HCT116 (cell line): Measurements from ENCODE around the gene ATP7B.

Experiments
- ATF3 ChIP-seq: IDR thresholded peaks from 2 replicates; pipeline ENCODE4 v1.6.1; 2012
- ELF1 ChIP-seq: IDR thresholded peaks from 2 replicates; pipeline ENCODE4 v1.6.1; 2012; ENCODE audit warnings: low read depth, borderline replicate concordance
- FOSL1 ChIP-seq: IDR thresholded peaks from 2 replicates; pipeline ENCODE4 v1.6.1; 2012; ENCODE audit warnings: low read depth
- POLR2A ChIP-seq: IDR thresholded peaks from 2 replicates; pipeline ENCODE4 v1.7.0; 2011; ENCODE audit warnings: borderline replicate concordance; ENCODE audit not compliant: insufficient read depth, insufficient read length; ENCODE audit errors: extremely low read depth
- POLR2AphosphoS5 ChIP-seq: IDR thresholded peaks from 2 replicates; pipeline ENCODE4 v1.6.1; 2011; ENCODE audit warnings: mild to moderate bottlenecking, low read depth, low read length, moderate library complexity
- RAD21 ChIP-seq: IDR thresholded peaks from 2 replicates; pipeline ENCODE4 v1.6.1; 2012; ENCODE audit warnings: low read depth, mild to moderate bottlenecking
- REST ChIP-seq: IDR thresholded peaks from 2 replicates; pipeline ENCODE4 v1.6.1; 2012; ENCODE audit warnings: low read depth
- SIN3A ChIP-seq: IDR thresholded peaks from 2 replicates; pipeline ENCODE4 v1.6.1; 2012; ENCODE audit warnings: low read depth
- TCF7L2 ChIP-seq: IDR thresholded peaks from 2 replicates; pipeline ENCODE4 v1.7.0; 2011; ENCODE audit warnings: borderline replicate concordance, inconsistent platforms; ENCODE audit not compliant: insufficient read depth, insufficient read length; ENCODE audit errors: extremely low read depth
- YY1 ChIP-seq: IDR thresholded peaks from 2 replicates; pipeline ENCODE4 v1.6.1; 2011; ENCODE audit warnings: low read length, low read depth, moderate library complexity, mild to moderate bottlenecking; ENCODE audit not compliant: insufficient replicate concordance; ENCODE audit errors: extremely low read depth
- ZFX ChIP-seq: fragments of 450-650 bp; IDR thresholded peaks from 2 replicates; pipeline ENCODE4 v1.6.1; 2017
- TF ChIP-seq, protein P1 (sequence below), 3 experiments: fragments of 200-600 bp in 1 of 3; sonication (generic) in 1 of 3; IDR thresholded peaks in 2 of 3; conservative IDR thresholded peaks in 1 of 3; 2 replicates each; pipeline ENCODE4 v1.5.1; 2012 to 2017; ENCODE audit warnings: low read depth in 2 of 3, low read length in 2 of 3, antibody characterized with exemption in 1 of 3, borderline replicate concordance in 1 of 3, control low read depth in 1 of 3, mild to moderate bottlenecking in 1 of 3, mixed read lengths in 1 of 3, mixed run types in 1 of 3, moderate library complexity in 1 of 3; ENCODE audit not compliant: insufficient read depth in 1 of 3
- TF ChIP-seq, protein P2 (sequence below): IDR thresholded peaks from 2 replicates; pipeline ENCODE4 v1.6.1; 2011; ENCODE audit warnings: mild to moderate bottlenecking, low read length, moderate library complexity; ENCODE audit not compliant: insufficient replicate concordance; ENCODE audit errors: extremely low read depth

DNA sequence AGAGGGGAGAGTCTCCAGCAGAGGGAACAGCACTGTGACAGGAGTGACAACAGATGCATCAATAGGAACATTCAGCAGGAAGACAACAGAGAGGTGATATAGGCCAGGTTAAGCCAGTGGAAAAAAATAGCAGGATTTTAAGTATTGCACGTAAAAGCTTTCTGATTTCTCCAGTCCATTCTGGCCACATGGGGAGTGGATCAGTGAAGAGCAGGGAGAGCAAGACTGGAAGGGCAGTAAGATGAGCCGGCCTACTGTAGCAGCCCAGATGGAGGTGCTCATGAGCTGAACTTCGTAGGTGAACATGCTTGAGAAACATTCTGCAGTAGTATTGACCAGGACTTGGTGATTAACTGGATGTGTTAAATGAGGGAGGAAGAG, 15.0 kb upstream of the ATP7B start:
- TF ChIP-seq, protein P1, sequence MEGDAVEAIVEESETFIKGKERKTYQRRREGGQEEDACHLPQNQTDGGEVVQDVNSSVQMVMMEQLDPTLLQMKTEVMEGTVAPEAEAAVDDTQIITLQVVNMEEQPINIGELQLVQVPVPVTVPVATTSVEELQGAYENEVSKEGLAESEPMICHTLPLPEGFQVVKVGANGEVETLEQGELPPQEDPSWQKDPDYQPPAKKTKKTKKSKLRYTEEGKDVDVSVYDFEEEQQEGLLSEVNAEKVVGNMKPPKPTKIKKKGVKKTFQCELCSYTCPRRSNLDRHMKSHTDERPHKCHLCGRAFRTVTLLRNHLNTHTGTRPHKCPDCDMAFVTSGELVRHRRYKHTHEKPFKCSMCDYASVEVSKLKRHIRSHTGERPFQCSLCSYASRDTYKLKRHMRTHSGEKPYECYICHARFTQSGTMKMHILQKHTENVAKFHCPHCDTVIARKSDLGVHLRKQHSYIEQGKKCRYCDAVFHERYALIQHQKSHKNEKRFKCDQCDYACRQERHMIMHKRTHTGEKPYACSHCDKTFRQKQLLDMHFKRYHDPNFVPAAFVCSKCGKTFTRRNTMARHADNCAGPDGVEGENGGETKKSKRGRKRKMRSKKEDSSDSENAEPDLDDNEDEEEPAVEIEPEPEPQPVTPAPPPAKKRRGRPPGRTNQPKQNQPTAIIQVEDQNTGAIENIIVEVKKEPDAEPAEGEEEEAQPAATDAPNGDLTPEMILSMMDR (IDR thresholded peaks at IDR 0.05 in 2 of 3, conservative IDR thresholded peaks at IDR 0.05 in 1 of 3; ENCODE audit: borderline replicate concordance in 1 of 3, insufficient read depth in 1 of 3, low read depth in 2 of 3, low read length in 2 of 3), result no peak
- TF ChIP-seq RAD21 (no peak), FOSL1 (no peak), POLR2A (no peak), YY1 (no peak), REST (no peak), POLR2AphosphoS5 (no peak), ELF1 (no peak), TCF7L2 (no peak), ATF3 (no peak), SIN3A (no peak), ZFX (no peak)
- TF ChIP-seq, protein P2, sequence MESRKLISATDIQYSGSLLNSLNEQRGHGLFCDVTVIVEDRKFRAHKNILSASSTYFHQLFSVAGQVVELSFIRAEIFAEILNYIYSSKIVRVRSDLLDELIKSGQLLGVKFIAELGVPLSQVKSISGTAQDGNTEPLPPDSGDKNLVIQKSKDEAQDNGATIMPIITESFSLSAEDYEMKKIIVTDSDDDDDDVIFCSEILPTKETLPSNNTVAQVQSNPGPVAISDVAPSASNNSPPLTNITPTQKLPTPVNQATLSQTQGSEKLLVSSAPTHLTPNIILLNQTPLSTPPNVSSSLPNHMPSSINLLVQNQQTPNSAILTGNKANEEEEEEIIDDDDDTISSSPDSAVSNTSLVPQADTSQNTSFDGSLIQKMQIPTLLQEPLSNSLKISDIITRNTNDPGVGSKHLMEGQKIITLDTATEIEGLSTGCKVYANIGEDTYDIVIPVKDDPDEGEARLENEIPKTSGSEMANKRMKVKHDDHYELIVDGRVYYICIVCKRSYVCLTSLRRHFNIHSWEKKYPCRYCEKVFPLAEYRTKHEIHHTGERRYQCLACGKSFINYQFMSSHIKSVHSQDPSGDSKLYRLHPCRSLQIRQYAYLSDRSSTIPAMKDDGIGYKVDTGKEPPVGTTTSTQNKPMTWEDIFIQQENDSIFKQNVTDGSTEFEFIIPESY, result no peak
